Stimulated activated CD8-positive, alpha-beta memory T cell treated with anti-CD3 and anti-CD28 coated beads, Interleukin-7, amount 100 ng/mL, for 4 hours (primary cell): ENCODE data around the gene CRYGB.
A peak's percentile ranks its signal among the peaks of the same experiment; 100 is the strongest.

Experiments
- DNase-seq, 2 donors: peaks; one replicate each; pipeline ENCODE4 v3.0.0-alpha.2; 2020; ENCODE audit warnings: low read depth in 2 of 2

The CRYGB gene

GRCh38 chr2:208146006-208146405, at the start of gene CRYGB:
CRYGB (minus strand) TSS chr2:208146158; CDS start chr2:208146120, 38 bp downstream.
- DNase-seq = no peak

- DNase-seq = no peak
These were observed 49.6 kb upstream of the CRYGB start for GRCh38 chr2:208195531-208195930.

GRCh38 chr2:208192611-208193236, 46.8 kb upstream of the CRYGB start:
- DNase-seq = no peak

GRCh38 chr2:208189810-208190503, 44.0 kb upstream of the CRYGB start, which contains the start of gene C2orf80:
C2orf80 (minus strand) TSS chr2:208190030; CDS start chr2:208186986, 3,044 bp downstream.
- DNase-seq = no peak

- no peak for DNase-seq
These were observed 43.3 kb upstream of the CRYGB start for GRCh38 chr2:208189069-208189809.

GRCh38 chr2:208186893-208187292, 40.9 kb upstream of the CRYGB start:
- DNase-seq = no peak

GRCh38 chr2:208186465-208186864, 40.5 kb upstream of the CRYGB start:
- no peak for DNase-seq

- DNase-seq = no peak
These were observed 38.2 kb upstream of the CRYGB start for GRCh38 chr2:208183972-208184705.

- no peak for DNase-seq
These were observed 37.6 kb upstream of the CRYGB start for GRCh38 chr2:208183526-208183925.

GRCh38 chr2:208182835-208183234, 36.9 kb upstream of the CRYGB start:
- DNase-seq = no peak

- no peak for DNase-seq
These were observed 33.2 kb upstream of the CRYGB start for GRCh38 chr2:208179028-208179609.

- DNase-seq = no peak
These were observed 29.8 kb upstream of the CRYGB start for GRCh38 chr2:208175840-208176153.

GRCh38 chr2:208175069-208175839, 29.3 kb upstream of the CRYGB start:
- peak; percentile 24 to 31 for DNase-seq

GRCh38 chr2:208174144-208174543, 28.2 kb upstream of the CRYGB start:
- no peak for DNase-seq

GRCh38 chr2:208172125-208172524, 26.2 kb upstream of the CRYGB start:
- DNase-seq = no peak

GRCh38 chr2:208164951-208165755, 19.2 kb upstream of the CRYGB start:
- no peak for DNase-seq

- no peak for DNase-seq
These were observed 17.5 kb upstream of the CRYGB start, which contains the start of gene CRYGA for GRCh38 chr2:208163489-208163888. CRYGA (minus strand) TSS chr2:208163589; CDS start chr2:208163556, 33 bp downstream.

- DNase-seq = no peak
These were observed 10.5 kb upstream of the CRYGB start for GRCh38 chr2:208156439-208156838.

GRCh38 chr2:208153156-208153555, 7.2 kb upstream of the CRYGB start:
- no peak for DNase-seq

GRCh38 chr2:208150956-208151355, 5.0 kb upstream of the CRYGB start:
- no peak for DNase-seq
